ENCODE results near the gene PNKP.
A peak's percentile ranks its signal among the peaks of the same experiment; 100 is the strongest.

Gene PNKP

DNA sequence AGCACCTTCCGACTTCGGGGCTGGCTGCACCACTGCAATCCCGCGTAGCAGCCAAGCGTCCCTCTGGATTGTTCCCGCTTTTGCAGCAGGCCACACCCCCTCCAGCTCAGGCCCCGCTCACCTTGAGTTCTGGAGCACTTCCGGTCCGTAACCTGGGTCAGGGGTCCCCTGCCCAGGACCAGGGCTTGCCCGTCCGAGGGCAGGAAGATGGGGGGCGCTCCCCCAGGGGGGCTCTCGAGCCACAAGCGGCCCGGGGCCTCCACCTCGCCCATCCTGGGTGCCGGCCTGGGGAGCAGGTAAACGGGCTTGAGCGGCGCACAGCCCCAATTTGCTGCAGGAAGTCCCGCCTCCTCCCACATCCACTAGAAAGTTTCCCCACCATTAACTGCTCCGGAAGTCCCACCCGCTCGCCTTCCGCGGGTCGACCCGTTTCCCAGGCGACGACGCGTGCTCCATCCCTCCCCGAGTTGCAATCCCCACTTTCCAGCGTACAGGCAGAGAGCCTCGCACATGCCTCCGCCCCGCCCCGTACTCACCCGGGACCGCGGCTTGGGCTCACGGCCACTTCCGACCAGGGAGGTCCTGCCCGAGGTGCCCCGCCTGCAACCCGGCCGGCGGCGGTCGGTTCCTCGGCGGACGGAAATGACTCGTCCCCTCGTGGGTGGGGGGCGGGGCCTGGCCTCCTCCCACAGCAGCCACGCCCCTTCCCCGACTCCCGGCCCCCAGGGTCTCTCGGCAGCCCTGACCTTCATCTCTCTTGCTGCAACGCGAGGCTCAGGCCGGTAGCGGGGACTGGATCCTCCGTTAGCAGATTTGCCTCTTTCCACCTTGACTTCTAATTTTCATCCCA, at the start of gene PNKP:
Gene PNKP (minus strand): TSS at position 644 of the 850 bp plus-strand sequence. CDS start 372 bp downstream, at position 272.
- peak; percentile 81 to 85 for DNase-seq

DNA sequence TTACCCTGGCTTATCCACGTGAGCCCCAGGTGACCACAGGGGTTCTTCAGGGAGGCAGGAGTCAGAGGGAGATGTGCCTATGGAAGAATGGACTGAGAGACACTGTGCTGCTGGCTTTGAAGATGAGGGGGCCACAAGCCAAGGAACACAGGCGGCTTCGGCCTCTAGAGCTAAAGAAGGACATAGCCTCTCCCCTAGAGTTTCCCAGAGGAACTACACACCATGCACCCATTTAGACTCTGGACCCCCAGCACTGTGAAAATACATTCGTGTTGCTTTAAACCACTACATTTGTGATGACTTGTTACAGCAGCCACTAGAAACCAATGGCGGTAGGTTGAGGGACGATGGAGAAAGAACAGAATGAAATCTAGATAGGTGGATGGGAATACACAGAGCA, 47.9 kb upstream of the PNKP start:
- no peak for DNase-seq

DNA sequence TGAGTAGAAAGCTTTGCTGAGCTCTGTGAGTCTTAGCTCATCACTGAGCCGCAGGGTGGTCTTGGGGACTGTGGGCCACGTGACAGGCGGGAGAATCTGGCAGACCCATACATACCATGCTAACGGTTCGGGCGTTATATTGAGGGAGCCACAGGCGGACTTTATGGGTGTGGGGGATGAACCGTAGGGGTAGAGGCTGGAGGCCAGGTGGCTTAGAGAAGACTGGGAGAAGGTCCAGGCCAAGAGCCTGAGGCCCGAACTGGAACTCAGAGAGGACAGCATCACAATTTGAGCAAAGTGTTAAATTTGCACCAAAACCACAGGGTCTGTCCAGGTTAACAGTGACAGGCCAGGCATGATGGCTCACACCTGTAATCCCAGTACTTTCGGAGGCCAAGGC, 46.3 kb upstream of the PNKP start:
- DNase-seq = no peak

DNA sequence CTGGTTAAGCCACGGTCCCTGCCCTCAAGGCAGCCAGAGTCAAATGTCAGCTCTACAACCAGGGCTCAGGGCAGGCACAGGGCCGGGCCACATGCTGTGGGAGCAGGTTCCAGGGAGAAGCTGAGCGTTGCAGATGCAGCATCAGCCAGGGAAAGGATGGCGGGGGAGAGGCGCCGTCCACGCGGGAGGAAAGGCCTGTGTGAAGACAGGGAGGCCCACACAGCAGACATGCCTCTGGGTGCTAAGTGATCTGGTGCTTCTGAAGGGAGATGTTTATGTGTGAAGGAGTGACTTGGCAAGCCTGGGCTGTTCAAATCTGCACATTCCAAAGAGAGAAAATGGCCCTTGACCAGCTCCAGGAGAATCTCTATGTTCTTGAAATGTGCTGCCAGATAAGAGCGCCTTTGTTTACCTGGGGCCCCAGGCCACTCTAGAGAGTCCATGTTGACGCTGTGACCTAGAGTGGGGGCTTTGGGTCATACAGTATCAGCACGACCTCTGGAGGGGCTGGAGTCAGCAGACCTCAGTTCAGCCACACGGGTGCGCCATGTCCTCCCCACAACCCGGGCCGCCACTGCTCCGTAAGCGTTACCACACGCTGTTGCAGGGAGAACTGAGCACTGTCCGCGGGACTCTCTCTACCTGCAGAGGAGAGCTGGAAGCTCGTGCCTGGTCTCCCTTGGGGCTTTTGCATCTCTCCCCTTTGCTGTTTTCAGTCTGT, 45.7 kb upstream of the PNKP start:
- DNase-seq = no peak

DNA sequence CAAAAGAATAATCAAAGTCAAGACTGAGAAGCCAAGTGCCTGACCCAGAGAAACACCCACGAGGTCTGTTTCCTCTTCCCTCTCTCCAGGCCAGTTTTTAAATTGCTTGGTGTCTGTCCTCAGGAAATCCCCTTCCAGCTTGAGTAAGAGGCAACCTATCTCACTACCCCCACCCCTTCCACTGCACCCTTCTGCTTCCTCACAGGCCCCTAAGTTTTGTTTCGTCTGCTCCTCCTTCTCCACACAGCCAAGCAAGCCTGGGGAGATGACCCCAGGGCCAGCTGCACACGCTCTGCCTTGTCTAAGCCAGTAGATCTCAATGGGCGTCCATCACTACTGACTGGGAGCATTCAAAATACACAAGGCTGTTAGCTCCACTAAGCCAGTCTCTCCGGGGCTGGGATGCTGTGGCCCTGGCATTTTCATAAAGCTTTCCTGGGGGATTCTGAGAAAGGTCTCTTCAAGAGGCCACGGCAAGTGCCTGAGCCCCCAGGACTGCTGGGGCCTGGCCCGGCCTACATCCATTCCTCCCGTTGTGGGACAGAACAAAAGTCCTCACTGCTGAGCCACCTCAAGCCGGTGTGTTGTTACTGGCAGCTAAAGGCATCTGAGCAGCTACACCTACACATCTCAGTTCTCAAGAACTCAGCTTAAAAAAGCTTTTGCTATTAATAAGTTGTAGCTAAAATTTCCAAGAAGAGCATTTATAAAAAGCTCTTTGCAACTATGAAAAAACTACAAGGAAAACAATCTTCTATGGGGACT, 44.2 kb upstream of the PNKP start:
- no peak for DNase-seq

DNA sequence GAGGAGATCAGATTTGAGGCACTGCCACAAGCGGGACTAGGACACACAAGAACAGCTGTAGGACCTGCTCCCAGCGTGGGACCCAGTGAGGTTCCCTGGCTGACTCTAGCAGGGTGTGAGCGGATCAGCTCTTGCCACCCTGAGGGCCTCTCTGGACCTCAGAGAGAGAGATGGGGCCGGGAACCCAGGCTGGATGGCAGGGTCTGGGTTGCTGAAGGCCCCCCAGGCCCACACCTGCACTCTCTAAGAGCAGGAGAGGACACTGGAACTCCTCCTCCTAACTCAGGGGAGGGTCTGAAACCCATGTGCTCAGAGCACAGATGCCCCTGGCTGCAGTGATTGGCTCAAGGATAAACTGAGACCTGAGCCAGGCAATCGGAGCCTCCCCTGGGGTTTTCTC, 42.8 kb upstream of the PNKP start:
- DNase-seq = no peak

DNA sequence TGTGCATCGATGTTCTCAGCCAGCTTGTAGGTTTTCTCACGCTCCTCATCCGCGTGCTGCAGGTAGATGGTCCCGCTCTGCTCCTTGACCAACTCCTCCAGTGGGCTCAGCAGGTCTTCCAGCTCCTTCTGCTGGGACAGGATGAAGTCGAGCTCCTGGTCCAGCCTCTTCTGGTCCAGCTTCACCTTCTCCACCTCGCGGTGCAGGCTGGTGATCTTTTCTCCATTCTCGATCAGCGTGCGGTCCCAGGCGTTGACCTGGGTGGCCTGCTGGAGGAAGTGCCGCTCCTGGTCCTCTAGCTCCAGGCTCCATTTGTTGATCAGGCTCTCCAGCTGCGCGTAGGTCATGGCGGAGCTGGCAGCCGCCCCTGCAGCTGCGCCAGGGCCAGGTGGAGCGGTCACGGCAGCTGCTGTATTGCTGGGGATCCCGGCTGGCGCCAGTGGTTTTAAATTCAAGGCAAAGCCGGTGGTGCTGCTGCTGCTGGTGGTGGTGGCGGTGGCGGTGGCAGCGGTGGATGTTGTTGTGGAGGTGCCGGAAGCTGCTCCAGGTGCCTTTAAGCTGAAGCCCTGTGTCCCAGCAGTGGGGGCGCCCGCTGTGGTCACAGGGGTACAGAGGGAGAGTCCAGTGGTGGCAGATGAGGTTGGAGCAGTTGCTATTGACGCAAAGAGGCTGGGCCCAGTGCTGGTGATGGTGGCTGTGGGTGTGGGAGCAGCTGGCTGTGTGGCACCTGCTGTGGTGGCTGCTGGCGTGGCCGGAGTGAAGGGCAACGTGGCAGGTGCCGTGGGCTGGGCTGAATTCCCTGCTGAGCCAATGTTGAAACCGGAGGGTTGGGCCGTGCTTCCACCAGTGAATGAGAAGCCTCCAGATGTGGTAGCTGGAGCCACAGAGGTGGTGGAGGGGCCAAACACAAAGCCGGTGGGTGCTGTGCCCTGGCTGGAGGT, 41.4 kb upstream of the PNKP start:
- no peak for DNase-seq

DNA sequence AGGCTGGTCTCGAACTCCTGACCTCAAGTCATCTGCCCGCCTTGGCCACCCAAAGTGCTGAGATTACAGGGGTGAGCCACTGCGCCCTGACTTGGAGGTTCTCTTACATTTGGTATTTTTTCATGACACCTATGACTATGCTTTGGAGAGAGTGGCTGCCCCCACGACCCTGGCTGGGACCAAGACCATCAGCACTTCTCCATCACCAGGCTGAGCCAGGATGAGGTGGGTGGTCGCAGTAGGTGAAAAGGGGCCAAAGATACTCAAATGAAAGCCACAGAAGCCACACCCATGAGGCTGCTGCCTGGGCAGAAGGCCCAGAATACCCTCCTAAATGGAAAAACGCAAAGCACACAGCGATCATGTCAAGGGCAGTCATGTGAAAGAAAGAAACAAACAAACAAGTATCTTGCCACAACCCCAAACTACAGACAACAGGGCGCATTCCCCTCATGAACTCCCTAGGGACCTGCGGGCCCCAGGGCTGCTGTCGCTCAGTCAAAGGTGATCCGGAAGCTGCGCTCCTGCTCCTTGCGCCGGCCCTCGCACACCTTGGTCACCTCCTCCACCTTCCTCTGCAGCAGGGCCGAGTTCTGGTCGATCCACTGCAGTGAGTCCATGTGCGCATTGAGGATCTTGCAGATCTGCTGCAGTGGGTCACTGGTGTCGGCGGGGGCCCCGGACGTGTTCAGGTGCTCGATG, 40.5 kb upstream of the PNKP start:
- no peak for DNase-seq

DNA sequence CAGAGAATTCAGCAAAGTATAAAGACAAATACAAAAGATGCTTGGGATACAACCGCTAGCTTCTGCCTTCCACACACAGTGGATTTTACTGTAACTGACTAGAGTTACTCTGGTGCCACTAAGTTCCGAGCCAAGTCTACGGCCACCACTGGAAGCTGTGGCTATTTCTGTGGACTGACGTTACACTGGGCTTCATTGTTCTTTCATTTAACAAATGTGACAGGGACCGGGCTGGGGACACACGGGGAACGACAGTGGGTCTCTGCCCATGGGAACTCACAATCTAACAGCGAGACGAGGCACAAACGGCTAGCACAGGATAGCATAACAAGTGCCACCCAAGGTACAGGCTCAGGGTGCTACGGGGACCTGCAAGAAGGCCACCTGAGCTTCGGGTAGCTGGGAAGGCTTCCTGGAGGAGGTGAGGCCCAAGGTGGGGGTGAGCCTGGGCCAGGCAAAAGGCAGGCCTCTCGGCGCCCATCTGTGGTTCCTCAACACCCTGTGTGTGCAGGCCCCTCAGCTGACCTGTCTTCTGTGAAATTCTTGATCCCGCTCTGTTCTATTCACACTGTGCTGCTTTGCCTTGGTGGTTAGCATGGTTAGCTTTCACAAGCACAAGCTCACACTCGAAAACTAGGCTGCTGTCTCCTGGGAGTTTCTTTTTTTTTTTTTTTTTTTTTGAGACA, 39.6 kb upstream of the PNKP start:
- DNase-seq = no peak

DNA sequence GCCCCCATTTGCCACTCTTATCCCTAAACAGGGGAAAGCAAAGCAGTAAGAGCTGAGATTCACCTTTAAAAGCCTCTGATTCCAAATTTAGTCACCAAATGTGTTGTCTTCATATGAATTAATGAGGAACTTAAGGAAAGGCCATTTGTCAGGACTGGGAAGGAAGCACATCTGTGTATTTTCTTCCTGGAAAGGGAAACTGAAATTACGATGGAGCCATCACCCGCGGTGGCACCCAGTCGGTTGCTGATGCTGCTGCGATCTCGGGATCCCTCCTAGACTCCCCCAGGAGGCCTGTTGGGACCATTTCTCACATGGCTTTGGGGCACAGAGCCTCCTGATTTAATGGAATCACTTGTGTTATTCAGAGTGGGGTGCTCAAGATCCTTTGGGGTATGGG, 36.8 kb upstream of the PNKP start:
- DNase-seq = no peak

DNA sequence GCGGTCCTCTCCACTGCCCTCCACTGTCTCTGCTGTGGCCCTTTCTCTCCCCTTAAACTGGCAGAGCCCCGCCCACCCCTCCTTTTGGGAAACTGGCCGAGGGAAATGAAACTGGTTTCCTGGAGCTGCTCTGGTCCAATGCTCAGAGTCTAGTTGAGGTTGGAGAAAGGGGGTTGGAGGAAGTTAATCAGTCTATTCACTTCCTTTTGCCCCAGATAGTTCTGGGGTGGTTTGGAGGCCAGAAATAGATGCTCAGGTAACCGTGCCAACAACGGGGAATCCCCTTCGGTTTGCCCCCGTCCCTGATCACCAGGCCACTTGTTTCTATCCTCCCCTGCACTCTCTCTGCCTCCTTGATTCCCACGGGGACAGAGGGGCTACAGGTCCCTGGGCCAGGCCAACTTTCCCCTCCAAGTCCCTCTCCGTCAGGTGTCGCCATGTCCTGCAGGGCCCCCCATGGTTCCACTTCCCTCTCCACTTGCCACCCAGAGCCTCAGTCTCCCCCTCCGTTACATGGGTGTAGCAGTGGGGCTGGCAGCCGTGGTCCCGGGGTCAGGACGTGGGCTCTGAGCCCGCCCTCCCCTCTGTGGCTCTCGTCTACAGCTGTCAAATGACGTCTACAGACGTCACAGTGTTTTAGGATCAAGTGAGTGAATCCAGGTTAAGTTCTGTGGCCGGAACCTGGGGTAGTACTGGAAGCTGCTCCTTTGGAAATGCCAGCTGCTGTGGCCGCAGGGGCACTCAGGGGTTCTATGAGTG, 29.7 kb upstream of the PNKP start, which contains the start of gene IL4I1:
Gene IL4I1 (minus strand): TSS at position 25 of the 759 bp plus-strand sequence. CDS start 727 bp downstream, outside the sequence.
- no peak for DNase-seq

DNA sequence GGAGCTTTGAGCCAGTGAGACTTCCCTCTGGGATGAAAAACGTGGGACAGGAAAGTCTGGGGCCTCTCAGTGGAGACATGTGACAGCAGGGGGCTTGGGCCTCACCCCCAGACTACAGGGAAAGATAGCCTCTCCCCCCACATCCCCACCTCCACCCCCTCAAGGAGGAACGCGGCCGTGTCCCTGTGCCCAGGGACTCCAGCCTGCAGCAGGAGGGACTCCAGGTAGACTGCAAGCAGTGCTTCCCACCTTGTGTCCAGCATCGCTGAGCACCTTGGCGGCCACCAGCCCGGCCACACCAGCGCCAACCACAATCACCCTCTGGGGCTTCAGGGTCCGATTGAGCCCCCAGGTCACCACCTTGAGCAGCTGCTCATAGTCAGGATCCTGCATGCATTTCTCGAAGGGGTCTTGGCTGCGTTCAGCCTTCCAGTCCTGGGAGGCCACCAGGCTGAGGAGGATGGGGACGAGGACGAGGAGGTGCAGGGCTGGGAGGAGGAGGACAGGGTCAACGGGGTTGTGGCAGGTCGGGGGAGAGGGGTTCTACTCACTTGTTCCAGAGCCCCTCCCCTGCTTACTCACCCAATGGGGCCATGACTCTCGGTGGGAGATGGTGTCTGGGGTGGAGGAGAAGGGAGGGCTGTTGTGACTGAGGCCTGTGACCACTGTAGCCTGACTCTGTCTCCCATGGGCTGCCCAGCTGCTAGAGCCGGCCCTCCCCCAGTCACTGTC, 28.4 kb upstream of the PNKP start:
- DNase-seq = no peak

DNA sequence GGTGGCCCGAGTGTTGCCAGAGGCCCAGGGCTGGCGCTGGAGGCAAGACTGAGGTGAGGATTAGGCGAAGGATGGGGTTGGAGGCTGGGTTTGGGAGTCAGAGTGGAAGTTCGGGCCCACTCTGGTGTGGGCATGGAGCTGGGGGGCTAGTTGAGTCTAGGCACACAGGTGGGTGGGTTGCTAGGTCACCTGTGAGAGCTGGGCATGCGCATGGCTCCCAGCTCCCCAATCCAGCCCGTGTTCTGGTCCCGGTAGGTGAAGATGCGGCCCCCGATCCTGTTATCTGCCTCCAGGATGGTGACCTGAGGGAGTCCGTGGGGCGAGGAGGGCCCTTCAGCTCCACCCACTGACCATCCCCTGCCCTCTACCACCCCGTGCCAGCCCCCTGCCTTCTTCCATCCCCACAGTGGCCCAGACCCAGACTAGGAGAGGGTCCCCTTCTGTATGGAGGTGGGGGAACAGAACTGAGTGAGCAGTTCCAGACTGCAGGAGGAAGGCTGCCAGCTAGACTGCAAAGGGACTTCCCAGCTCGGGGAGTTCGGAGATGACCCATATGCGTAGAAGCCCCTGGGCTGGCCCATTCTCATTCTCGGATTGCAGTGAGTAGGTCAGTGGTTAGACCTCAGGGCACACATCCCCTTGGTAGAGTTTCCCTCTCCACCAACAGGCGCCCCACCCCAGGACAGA, 27.6 kb upstream of the PNKP start:
- no peak for DNase-seq

DNA sequence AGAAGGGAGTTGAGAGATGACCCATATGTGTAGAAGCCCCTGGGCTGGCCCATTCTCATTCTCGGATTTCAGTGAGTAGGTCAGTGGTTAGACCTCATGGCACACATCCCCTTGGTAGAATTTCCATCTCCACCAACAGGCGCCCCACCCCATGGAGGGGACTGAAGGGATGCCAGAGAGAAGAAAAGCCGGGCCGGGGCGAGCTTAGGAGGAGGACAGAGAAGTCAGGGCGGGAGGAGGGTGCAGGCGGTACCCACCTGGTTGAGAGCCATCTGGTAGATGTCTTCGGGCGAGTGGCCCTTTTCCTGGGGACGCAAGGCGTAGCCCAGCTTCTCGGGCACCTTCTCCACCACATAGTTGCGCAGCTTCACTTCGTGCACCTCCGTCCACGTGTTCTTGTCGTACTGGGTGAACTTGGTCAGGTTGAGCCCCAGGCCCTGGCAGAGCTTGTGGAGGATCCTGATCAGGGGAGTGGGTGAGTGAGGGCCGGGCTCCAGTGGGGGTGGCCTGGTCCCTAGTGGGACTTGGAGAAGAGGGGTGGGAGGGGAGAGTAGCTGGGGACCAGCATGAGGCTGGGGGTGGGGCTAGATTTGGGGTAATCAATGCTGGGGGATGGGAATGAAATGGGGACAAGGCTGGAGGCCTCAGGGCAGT, 26.8 kb upstream of the PNKP start:
- DNase-seq = no peak

DNA sequence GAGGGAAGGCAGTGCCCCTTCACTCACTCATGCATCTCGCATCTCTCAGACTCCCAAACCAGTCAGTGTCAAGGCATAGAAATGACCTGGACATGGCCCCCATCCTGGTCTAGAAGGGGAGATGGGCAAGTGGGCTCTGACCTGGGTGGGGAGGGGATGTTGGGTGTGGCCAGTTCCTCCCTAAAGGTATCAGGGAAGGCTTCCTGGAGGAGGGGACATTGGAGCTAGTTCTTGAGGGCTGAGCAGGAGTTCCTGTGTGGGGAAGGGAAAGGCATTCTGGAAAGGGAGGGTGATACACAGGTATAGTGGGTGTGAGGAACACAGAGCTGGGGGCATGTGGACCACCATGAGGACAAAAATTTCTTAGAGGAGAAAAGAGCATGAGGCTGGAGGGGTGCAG, 25.3 kb upstream of the PNKP start:
- no peak for DNase-seq

DNA sequence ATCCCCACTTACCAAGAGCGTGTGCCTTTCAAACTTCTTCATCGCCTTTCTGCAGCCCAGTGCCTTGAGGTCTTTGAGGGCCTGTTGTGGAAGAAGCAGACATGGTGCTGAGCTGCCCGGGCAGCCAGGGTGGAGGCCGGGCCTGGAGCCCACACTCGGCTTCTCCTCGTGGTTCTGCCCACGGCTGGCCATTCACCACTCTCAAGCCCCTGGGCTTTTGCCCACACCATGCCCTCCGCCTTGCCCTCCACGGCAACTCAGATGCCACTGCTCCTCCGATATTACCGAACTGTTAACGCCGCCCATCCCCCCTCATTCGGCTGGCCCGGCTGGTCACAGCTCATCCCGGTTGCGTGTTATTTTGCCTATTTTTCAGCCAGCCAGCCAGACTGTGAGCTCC, 24.0 kb upstream of the PNKP start:
- no peak for DNase-seq

DNA sequence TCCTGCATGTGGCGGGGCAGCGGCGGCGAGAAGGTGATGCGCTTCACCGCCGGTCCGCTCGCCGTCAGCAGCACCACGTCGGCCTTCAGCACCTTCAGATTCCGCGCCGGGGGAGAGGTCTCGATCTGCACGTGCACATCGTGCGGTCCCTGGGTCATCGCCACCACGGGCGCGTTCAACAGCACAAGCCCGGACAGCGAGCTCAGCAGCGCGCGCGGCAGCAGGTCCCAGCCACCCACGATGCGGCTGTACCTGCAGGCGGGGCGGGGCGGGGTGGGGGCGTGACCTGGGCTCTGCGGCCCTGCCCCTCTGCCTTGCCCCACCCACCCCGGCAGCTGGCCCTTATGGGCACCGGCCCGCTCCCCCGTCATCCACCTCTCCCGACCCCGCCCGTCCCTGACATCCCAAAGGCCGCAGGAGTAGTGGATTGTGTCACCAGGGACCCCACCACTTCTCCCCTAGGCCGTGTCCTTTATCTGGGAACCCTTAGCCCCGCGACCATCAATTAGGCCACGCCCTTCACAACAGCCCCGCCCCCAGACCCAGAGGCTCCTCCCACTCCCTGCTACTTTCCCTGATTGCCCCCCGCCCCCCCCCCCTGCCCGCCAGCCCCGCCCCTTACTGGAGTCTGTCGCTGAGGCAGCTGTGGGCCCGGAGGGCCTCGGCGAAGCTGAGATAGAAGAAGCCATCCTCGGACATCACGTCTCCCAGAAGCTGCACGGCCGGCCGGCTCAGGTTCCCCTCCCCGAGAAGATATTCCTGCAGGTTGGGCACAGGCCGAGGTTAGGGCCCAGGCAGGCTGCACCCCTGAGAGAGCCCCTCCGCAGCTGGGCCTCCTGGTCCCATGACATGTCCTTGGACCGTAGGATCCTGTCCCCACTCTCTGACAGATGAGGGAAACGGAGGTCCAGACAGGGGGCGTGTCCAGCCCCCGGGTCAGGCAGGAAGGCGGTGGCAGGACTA, 23.3 kb upstream of the PNKP start:
- peak; percentile 14 to 44 for DNase-seq
